GM23248 (cell line): Measurements from ENCODE around the gene TRIM38.

ENCODE experiments used
- EZH2 ChIP-seq: fragments of 200-600 bp; sonication (generic); IDR thresholded peaks from 2 replicates; pipeline ENCODE4 v1.6.1; 2018; ENCODE audit warnings: antibody characterized with exemption, mild to moderate bottlenecking; ENCODE audit not compliant: insufficient read depth, poor library complexity, severe bottlenecking
- EZH2phosphoT487 ChIP-seq: fragments of 200-600 bp; sonication (generic); IDR thresholded peaks from 2 replicates; pipeline ENCODE4 v1.6.1; 2018; ENCODE audit warnings: antibody characterized with exemption, moderate library complexity, mild to moderate bottlenecking, low read depth; ENCODE audit not compliant: insufficient read depth

DNA sequence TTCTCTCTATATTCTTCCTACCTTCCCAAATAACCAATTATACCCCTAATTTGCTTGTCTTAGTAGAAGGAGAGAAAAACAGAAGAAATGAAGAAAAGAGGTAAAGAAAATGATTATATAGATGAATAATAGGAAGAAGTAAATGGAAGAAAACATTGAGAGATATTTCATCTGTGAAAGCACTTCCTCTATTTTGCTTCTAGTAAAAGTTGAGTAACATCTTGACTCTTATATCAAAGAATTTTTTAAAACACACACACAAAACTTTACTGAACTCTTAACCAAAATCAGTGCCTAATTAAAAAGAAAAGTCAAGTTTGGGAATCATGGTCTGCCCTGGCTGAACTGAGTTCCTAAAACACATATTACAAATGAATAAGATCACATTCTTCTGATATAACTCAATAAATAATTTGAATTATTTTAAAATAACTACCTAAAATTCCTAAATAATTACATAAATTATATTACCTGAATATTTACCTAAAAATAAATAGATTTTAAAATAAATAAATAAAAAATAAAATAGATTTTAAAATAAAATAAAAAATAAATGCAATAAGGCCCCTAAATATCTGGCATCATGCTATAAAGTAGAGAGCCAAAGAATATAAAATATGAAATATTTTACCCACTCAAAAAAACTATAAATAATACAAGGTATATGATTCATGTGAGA is 40.9 kb upstream of the TRIM38 start:
- TF ChIP-seq EZH2 (no peak), EZH2phosphoT487 (no peak)
